GM18861 (cell line): Measurements from ENCODE around the gene CNTNAP2.

Source experiments
- ATAC-seq: cut with Tn5 transposase; IDR thresholded peaks from one replicate; pipeline ENCODE4 v1.9.1; 2021; ENCODE audit not compliant: unreplicated experiment

CNTNAP2 gene

DNA sequence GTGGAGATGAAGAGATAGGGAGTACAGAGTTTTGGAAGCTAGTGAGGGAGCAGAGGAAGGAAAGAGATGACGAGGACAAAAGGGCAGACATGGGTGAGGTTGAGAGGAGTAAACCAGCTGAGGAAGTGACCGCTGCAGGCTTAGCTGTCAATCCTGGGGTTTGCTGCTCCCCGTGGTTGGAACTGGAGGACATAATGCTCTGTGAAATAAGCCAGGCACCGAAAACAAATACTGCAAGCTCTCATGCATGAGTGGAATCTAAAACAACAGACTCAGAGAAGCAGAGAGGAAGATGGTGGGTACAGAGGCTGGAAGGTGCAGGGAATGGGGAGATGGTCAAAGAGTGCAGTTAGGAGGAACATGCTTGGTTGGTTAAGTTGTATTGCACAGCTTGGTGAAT is 1991.8 kb downstream of the CNTNAP2 start:
- ATAC-seq: no peak

GRCh38 chr7:148110097-148110868 is 1993.7 kb downstream of the CNTNAP2 start:
- ATAC-seq: no peak

DNA sequence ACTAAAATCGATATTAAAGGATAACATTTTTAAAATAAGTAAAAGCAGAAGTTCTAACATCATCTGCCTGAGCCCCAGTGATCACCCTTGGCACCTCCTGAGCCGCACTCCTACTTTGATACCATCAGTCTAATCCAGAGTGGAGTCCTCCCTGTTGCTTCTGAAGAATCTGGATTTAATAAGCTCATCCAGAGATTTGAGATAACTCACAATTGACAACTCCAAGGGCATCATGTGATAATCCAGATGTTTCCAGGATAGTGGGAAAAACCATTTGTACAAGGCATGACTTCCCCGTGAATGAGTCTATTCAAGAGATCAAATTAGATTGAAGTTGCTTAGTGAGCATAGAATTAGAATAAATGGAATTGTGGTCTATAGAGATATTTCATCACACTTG is 1998.2 kb downstream of the CNTNAP2 start:
- ATAC-seq: no peak

- ATAC-seq: no peak
These were observed 1998.7 kb downstream of the CNTNAP2 start for GRCh38 chr7:148115308-148115707.

- no peak for ATAC-seq
These were observed 1999.6 kb downstream of the CNTNAP2 start for GRCh38 chr7:148116195-148116594.

DNA sequence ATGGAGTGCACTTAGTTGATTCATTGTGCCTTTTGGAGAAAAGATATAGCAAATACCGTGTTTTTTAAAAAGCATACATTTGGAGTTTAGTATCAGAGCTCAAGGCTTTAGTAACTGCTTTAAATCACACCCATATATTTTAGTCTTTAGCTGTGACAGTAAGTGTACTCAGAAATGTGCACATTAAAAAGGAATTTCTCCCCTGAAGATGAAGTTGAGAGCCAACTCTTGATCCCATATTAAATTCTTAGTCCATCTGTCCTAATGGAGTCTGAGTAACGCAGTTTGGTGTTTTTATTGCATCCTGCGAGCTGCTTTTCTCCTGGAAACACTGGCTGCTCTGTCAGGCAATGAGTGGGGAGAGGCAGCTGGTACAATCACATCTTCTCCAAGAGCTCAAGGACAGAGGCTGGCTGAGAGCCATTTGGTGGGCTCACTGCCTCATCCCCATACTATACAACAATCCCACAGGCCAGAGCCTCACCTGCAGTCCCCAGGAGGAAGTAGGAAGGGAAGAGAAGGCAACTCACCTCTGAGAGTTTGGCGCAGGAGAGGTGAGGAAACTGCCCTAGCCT is 2000.3 kb downstream of the CNTNAP2 start:
- no peak for ATAC-seq

GRCh38 chr7:148118371-148118770 is 2001.8 kb downstream of the CNTNAP2 start:
- ATAC-seq: no peak

GRCh38 chr7:148121401-148121800 is 2004.8 kb downstream of the CNTNAP2 start:
- ATAC-seq: no peak

DNA sequence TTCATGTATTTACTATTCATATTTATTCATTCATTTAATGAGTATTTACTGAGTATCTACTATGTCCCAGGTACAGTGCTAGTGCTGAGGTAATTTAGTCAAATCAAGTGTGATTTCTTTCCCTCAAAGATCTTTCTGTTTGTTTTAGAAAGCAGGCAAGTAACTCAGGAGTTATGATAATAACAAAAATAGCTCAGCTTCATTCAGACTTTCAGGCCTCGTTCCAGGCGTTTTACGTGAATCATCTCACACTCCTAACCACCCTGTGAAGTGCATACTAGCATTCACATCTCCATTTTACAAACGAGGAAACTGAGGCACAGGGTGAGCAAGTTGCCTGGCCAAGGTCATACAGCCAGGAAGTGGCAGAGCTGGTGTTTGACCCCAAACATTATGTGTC is 2005.2 kb downstream of the CNTNAP2 start:
- ATAC-seq: no peak

DNA sequence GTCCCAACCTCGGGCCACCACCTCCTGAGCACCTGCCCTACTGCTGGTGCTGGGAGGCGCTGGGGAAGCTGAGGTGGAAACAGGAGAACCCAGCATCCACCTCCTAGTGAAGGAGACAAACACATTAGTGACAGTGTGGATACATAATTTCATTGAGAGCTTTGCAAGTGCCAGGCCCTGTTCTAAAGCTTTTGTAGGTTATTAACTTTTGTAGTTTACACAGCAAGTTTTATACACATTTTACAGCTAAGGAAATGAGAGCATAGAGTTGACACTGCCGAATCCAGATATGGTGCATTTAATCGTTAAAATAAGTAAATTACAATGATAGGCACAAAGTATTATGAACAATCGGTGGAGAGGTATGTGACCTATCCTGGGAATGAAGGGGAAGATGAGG is 2007.9 kb downstream of the CNTNAP2 start:
- ATAC-seq: no peak

GRCh38 chr7:148127374-148127773 is 2010.8 kb downstream of the CNTNAP2 start:
- no peak for ATAC-seq

DNA sequence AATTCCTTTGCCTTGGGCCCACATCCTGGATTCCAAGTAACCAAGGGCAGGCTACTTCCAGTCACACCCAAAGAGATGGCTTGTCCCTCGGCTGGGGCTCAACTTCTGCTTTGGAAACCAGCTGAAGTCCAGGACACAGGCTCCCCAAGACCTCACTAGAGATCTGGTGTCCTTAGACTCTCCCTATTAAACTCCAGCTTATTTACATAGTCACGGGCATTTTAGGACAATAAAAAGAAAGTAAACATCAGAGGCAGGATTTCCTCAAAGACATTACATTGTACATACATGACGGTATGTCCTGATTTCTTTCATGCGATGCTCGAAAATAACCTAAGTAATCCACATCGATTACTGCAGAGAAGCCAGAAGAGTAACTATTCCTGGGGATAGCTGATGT is 2012.4 kb downstream of the CNTNAP2 start:
- ATAC-seq: no peak

DNA sequence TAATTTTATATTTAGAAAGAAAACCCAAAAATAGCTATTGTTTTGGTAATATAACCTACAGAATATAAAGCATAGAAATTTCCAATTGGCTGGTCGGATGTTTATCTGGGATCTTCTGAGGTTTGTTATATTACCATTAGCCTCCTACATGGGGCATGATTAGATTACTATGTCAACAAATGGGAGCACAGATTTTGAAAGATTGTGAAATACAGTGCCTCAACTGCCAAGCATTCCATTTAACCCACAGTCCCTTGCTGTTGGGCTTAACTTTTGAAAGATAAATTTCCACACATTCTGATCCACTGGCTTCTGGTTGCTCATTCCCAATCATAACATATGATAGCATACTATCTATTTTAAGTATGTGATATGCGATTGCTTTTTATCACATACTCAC is 2018.5 kb downstream of the CNTNAP2 start:
- ATAC-seq: no peak

- no peak for ATAC-seq
These were observed 2019.4 kb downstream of the CNTNAP2 start for GRCh38 chr7:148135997-148136396.

GRCh38 chr7:148142660-148143248 is 2026.2 kb downstream of the CNTNAP2 start:
- no peak for ATAC-seq

DNA sequence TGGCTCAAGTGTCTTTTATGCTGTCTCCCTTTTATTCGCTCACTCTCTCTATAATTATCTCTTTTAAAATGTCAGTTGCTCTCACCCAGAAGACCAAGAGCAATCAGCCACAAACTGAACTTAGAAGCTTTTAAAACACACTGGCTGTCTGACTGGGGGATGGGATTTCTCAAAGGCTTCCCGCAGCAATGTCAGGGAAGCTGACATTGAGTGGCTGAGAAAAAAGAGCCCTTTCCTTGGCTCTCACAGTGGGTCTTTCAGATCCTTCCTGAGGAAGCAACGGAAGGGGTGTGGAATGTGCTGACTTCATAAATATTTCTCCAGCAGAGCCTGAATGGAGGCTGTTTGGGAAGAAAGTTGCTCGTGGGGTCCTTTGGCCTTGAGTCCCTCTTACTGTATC is 2028.2 kb downstream of the CNTNAP2 start:
- ATAC-seq: no peak

DNA sequence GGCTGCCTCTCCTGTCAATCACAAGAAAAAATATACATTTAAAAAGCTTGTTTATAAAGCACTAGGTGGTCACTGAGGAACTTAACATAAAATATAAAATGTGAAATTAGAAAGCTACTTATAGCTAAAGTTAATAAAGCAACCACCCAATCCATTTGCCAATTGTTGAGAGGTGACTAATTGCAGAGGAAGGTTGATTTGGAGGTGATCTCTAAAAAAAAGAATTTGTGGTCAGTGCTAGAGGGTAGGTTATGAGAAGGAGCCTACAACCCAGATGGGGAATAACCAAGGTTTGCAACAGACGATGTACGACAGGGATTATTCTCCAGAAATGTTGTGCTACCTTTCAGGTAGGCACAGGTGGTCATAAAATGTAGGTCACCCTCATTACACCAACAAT is 2029.7 kb downstream of the CNTNAP2 start:
- ATAC-seq: no peak

DNA sequence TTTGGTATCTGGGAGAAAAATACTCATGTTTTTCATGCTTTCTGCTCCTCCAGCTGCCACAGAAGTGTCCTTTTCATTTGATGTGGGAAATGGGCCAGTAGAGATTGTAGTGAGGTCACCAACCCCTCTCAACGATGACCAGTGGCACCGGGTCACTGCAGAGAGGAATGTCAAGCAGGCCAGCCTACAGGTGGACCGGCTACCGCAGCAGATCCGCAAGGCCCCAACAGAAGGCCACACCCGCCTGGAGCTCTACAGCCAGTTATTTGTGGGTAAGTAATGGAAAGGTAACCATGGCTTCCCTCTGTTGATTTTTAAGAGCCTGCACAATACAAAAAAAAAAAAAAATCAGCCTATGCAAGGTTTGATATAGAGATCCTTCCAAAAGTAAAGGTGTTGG is 2030.8 kb downstream of the CNTNAP2 start:
- no peak for ATAC-seq

DNA sequence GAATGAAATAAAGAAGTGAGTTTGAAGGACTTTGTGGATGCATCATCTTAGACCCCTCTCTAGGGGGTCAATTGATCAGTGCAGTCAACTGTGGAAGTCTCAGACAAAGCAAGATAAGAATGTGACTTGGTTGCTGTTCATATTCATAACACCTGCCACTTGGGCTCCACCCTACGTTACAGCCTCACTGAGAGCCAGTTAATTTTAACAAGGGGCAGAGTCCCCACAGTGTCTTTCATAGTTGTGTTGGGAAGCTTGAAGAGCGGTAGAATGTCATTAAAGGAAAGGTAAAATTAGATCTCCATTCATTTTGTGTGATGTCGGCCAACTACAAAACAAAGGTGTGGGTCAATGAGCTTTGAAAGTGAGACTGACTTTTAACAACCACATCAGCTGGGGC is 2031.9 kb downstream of the CNTNAP2 start:
- ATAC-seq: no peak

DNA sequence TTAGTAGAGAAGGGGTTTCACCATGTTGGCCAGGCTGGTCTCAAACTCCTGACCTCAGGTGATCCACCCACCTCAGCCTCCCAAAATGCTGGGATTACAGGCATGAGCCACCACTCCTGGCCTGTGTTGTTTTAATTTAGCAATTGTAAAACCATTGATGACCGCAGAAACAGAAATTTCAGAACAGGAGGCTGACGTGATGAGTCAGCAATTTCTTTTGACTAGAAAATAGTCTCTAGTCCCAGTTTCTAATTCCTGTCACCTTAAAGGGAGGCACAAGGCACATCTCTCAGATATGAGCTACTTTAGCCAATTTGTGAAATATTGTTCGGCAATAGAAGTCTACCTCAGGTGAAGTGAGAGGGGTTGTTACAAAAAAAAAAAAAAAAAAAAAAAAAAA is 2033.1 kb downstream of the CNTNAP2 start:
- no peak for ATAC-seq

DNA sequence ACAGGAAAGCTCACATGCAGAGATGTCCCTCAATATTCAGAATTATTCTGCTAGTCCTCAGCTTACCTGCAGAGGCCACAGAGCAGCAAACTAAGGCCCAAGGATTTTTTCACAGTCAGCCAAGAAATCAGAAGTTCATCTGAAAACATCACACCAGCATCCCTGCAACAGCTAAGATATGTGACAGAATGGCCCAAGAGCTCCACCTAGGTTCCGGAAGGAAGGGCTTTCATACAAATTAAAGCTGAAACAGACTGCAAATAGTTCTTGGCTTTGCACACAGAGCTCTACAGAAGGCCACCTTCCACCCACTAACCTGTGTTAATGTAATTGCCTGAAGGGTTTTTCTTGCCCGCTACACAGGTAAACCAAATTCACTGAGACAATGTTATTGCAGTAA is 2035.2 kb downstream of the CNTNAP2 start:
- ATAC-seq: no peak

GRCh38 chr7:148153616-148154284 is 2037.1 kb downstream of the CNTNAP2 start:
- ATAC-seq: no peak
